Central memory CD8-positive, alpha-beta T cell (primary cell): ENCODE measurements around the gene RAB14.

Source experiments
- ATAC-seq: fragments of 150-1000 bp; cut with Tn5 transposase; replicated peaks from 2 replicates; pipeline ENCODE4 v1.10.0; 2022; ENCODE audit warnings: mild to moderate bottlenecking, moderate FRiP score, moderate number of reproducible peaks; ENCODE audit not compliant: poor library complexity, severe bottlenecking; ENCODE audit errors: extremely low read depth
- DNase-seq, 2 donors: peaks; one replicate each; pipeline ENCODE4 v3.0.0; 2021; ENCODE audit warnings: low spot score in 2 of 2
- H3K27ac Mint-ChIP-seq: one replicate; pipeline ENCODE4 v1.8.0; 2022; ENCODE audit warnings: low read depth, mild to moderate bottlenecking, moderate library complexity, mixed read lengths
- H3K27me3 Mint-ChIP-seq: one replicate; pipeline ENCODE4 v1.8.0; 2022; ENCODE audit warnings: mixed read lengths
- H3K36me3 Mint-ChIP-seq: one replicate; pipeline ENCODE4 v1.8.0; 2022; ENCODE audit warnings: mild to moderate bottlenecking, moderate library complexity, mixed read lengths; ENCODE audit not compliant: insufficient read depth
- H3K4me1 Mint-ChIP-seq: one replicate; pipeline ENCODE4 v1.8.0; 2022; ENCODE audit warnings: mixed read lengths
- H3K4me3 Mint-ChIP-seq: one replicate; pipeline ENCODE4 v1.8.0; 2022; ENCODE audit warnings: mild to moderate bottlenecking, moderate library complexity, mixed read lengths
- H3K9me3 Mint-ChIP-seq: one replicate; pipeline ENCODE4 v1.8.0; 2022; ENCODE audit warnings: mixed read lengths

The RAB14 gene

GRCh38 chr9:121197132-121197531 lies 4.5 kb downstream of the RAB14 start:
- no peak for DNase-seq
- no peaks in the 10 kb centered on the region for H3K9me3 Mint-ChIP-seq
- peaks cover 80% of the 10 kb centered on the region for H3K4me1 Mint-ChIP-seq
- peak overlapping the region; percentile 87 for H3K4me3 Mint-ChIP-seq
- no peaks in the 10 kb centered on the region for H3K27me3 Mint-ChIP-seq
- ATAC-seq: no peak
- peak overlapping the region; percentile 80 for H3K27ac Mint-ChIP-seq
- peaks cover 21% of the 10 kb centered on the region for H3K36me3 Mint-ChIP-seq

GRCh38 chr9:121196389-121196788 lies 5.3 kb downstream of the RAB14 start:
- H3K4me3 Mint-ChIP-seq: peak overlapping the region; percentile 41
- no peaks in the 10 kb centered on the region for H3K9me3 Mint-ChIP-seq
- peaks cover 16% of the 10 kb centered on the region for H3K36me3 Mint-ChIP-seq
- DNase-seq: no peak
- H3K4me1 Mint-ChIP-seq: peaks cover 81% of the 10 kb centered on the region
- H3K27me3 Mint-ChIP-seq: no peaks in the 10 kb centered on the region
- H3K27ac Mint-ChIP-seq: peak overlapping the region; percentile 80
- no peak for ATAC-seq

GRCh38 chr9:121194730-121195129 lies 6.9 kb downstream of the RAB14 start:
- H3K4me1 Mint-ChIP-seq: peaks cover 81% of the 10 kb centered on the region
- peaks cover 11% of the 10 kb centered on the region for H3K36me3 Mint-ChIP-seq
- peak overlapping the region; percentile 80 for H3K27ac Mint-ChIP-seq
- no peaks in the 10 kb centered on the region for H3K9me3 Mint-ChIP-seq
- DNase-seq (no peak), ATAC-seq (no peak)
- no peaks in the 10 kb centered on the region for H3K27me3 Mint-ChIP-seq
- peak overlapping the region; percentile 41 for H3K4me3 Mint-ChIP-seq

- Mint-ChIP-seq H3K4me1 (peaks cover 69% of the 10 kb centered on the region), H3K36me3 (peaks cover 16% of the 10 kb centered on the region), H3K27ac (peak overlapping the region; percentile 47), H3K9me3 (no peaks in the 10 kb centered on the region), H3K4me3 (no peak overlapping the region), H3K27me3 (no peaks in the 10 kb centered on the region)
- peak; percentile 50 for ATAC-seq
- DNase-seq: no peak
Measured at GRCh38 chr9:121192959-121193640, 8.6 kb downstream of the RAB14 start.

- DNase-seq (no peak), ATAC-seq (no peak)
- H3K9me3 Mint-ChIP-seq: no peaks in the 10 kb centered on the region
- no peaks in the 10 kb centered on the region for H3K27me3 Mint-ChIP-seq
- H3K36me3 Mint-ChIP-seq: peaks cover 16% of the 10 kb centered on the region
- H3K27ac Mint-ChIP-seq: no peak overlapping the region
- H3K4me3 Mint-ChIP-seq: no peak overlapping the region
- peaks cover 66% of the 10 kb centered on the region for H3K4me1 Mint-ChIP-seq
Measured at GRCh38 chr9:121192518-121192917, 9.2 kb downstream of the RAB14 start.

GRCh38 chr9:121191235-121191634 lies 10.4 kb downstream of the RAB14 start:
- Mint-ChIP-seq H3K27me3 (no peaks in the 10 kb centered on the region), H3K4me3 (no peak overlapping the region), H3K9me3 (no peaks in the 10 kb centered on the region), H3K36me3 (peaks cover 15% of the 10 kb centered on the region), H3K27ac (no peak overlapping the region), H3K4me1 (peaks cover 58% of the 10 kb centered on the region)
- ATAC-seq (no peak), DNase-seq (no peak)

GRCh38 chr9:121189660-121190059 lies 12.0 kb downstream of the RAB14 start:
- no peaks in the 10 kb centered on the region for H3K27me3 Mint-ChIP-seq
- H3K36me3 Mint-ChIP-seq: peaks cover 25% of the 10 kb centered on the region
- peaks cover 58% of the 10 kb centered on the region for H3K4me1 Mint-ChIP-seq
- no peak overlapping the region for H3K27ac Mint-ChIP-seq
- DNase-seq (no peak), ATAC-seq (no peak)
- no peaks in the 10 kb centered on the region for H3K9me3 Mint-ChIP-seq
- H3K4me3 Mint-ChIP-seq: no peak overlapping the region

GRCh38 chr9:121189006-121189405 lies 12.7 kb downstream of the RAB14 start:
- Mint-ChIP-seq H3K27me3 (no peaks in the 10 kb centered on the region), H3K36me3 (peaks cover 29% of the 10 kb centered on the region), H3K27ac (peak overlapping the region; percentile 77), H3K4me3 (no peak overlapping the region), H3K9me3 (no peaks in the 10 kb centered on the region), H3K4me1 (peaks cover 62% of the 10 kb centered on the region)
- DNase-seq (no peak), ATAC-seq (no peak)

- H3K9me3 Mint-ChIP-seq: no peaks in the 10 kb centered on the region
- peak overlapping the region; percentile 44 for H3K27ac Mint-ChIP-seq
- H3K4me3 Mint-ChIP-seq: no peak overlapping the region
- peaks cover 58% of the 10 kb centered on the region for H3K4me1 Mint-ChIP-seq
- peaks cover 36% of the 10 kb centered on the region for H3K36me3 Mint-ChIP-seq
- ATAC-seq (no peak), DNase-seq (no peak)
- no peaks in the 10 kb centered on the region for H3K27me3 Mint-ChIP-seq
Measured at GRCh38 chr9:121187636-121188305, 13.9 kb downstream of the RAB14 start.

- H3K4me1 Mint-ChIP-seq: peaks cover 53% of the 10 kb centered on the region
Measured at GRCh38 chr9:121185774-121186403, 15.8 kb downstream of the RAB14 start.

GRCh38 chr9:121185178-121185745 lies 16.4 kb downstream of the RAB14 start:
- no peak for DNase-seq

More at GRCh38 chr9:121185774-121186403, 15.8 kb downstream of the RAB14 start:
- peaks cover 48% of the 10 kb centered on the region for H3K36me3 Mint-ChIP-seq
- DNase-seq (no peak), ATAC-seq (peak; percentile 36)
- H3K4me3 Mint-ChIP-seq: peak overlapping the region; percentile 9
- H3K27me3 Mint-ChIP-seq: no peaks in the 10 kb centered on the region
- H3K9me3 Mint-ChIP-seq: no peaks in the 10 kb centered on the region
- H3K27ac Mint-ChIP-seq: peak overlapping the region; percentile 68

GRCh38 chr9:121184463-121184862 lies 17.2 kb downstream of the RAB14 start:
- no peak for DNase-seq
- H3K4me3 Mint-ChIP-seq: no peak overlapping the region
- H3K36me3 Mint-ChIP-seq: peaks cover 55% of the 10 kb centered on the region
- no peaks in the 10 kb centered on the region for H3K27me3 Mint-ChIP-seq
- peaks cover 45% of the 10 kb centered on the region for H3K4me1 Mint-ChIP-seq
- no peak overlapping the region for H3K27ac Mint-ChIP-seq
- no peaks in the 10 kb centered on the region for H3K9me3 Mint-ChIP-seq
- ATAC-seq: no peak

More at GRCh38 chr9:121185178-121185745, 16.4 kb downstream of the RAB14 start:
- H3K36me3 Mint-ChIP-seq: peaks cover 50% of the 10 kb centered on the region
- H3K9me3 Mint-ChIP-seq: no peaks in the 10 kb centered on the region
- peaks cover 48% of the 10 kb centered on the region for H3K4me1 Mint-ChIP-seq
- H3K4me3 Mint-ChIP-seq: no peak overlapping the region
- no peaks in the 10 kb centered on the region for H3K27me3 Mint-ChIP-seq
- peak; percentile 21 for ATAC-seq
- peak overlapping the region; percentile 68 for H3K27ac Mint-ChIP-seq
